Smooth muscle cell of the brain vasculature (primary cell): ENCODE measurements around the gene NSUN3.

Source experiments
- DNase-seq: peaks from one replicate; pipeline ENCODE4 v3.0.0-alpha.2; 2012; ENCODE audit warnings: low read depth, low spot score

The NSUN3 gene

DNA sequence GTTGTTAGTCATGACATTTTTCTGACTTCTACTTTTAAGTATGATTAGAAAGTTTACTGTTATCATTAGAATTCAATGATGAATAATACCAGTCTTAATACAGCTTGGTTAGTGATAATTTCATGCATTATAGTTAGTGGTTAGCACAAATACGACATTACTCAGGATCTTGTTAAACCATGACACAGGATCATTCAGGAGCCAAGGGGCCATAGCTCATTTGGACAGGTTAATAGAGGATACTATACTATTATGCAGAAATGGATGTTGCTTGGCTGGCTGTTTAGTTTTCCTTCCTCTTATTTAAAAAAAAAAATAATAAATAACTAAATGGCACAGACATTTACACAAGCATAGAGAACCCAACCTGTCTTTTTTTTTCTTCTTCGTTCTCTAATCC, 55.5 kb downstream of the NSUN3 start:
- no peak for DNase-seq

DNA sequence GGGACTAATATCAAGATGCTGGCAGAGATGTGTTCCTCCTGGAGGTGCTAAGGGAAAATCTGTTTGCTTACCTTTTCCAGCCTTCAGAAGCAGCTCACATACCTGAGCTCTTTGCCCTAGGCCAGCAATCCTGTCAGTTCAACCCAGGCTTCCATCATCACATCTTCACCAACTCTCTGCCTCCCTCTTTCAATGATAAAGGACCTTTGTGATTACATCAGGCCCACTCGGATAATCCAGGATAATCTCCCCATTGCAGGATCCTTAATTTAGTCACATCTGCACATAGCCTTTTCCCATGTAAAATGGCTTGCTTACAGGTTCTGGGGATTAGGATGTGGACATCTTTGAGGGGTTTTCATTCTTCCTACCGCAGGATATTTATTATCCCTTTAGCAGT, 58.3 kb downstream of the NSUN3 start:
- no peak for DNase-seq

DNA sequence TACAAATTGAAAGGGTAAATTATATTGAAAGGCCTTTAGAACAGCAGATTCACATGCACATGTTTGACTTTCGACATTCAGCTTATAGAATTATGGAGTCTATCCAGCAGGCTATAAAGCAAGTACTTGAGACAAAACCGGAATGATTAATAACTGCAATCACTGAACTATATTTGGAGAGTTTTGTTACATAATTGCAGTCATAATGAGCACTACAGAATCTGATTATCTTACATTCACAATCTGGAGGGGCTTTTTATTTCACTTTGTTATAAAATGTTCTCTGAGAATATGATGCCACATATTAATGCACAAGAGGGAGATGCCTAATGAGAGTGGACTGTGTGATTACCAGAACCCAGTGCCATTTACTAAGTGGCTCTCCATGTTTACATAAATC, 64.3 kb downstream of the NSUN3 start:
- no peak for DNase-seq

DNA sequence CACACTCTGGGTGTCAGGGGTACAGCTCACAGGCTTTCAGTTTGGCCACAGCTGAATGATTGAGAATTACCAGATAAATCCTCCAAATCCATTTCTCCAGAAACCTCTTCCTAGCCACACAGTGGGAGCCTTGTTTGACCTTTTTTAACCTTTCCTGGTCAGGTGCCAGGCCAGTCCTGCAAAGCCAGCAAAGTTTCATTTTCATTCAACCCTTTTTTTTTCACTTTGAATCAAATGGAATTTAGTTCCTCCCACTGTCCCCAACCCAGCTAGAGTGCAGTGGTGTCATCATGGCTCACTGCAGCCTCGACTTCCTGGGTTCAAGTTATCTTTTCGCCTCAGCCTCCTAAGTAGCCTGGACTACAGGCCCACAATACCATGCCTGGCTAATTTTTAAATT, 67.8 kb downstream of the NSUN3 start:
- DNase-seq, result no peak

DNA sequence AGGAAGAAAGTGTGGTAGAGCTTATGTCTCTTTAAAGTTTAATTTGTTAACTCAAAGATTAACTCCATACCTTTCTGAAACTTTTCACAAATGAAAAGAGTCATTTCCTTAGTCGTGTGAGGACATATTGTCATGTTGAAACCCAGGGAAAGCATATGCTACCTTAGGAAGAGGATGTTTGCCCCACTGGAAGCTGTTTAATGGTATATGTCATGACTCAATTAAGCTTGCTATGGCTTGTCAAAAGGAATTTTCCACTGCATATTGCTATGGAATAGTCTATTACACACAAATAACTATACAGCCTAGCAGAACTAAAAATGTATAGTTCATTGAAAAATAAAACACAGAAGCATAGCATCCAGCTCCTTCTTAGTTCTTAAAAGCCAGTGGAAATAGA, 69.9 kb downstream of the NSUN3 start:
- DNase-seq, result no peak

DNA sequence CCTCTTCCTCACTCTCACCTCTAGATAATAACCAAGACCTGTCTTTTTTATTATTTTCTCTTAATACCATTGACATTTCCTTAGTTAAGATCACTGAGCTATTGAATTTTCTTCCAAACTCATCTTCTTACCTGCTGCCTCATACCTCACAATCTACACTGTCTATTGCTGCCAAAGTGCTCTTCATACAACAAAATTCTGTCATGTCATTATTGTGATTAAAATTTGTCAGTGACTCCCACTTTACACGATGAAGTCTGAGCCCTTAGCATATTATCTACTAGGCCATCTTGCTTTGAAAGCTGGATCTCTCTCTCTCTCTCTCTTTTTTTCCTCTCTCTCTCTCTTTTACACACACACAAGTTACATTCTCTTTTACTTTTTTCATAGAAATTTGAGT, 73.3 kb downstream of the NSUN3 start:
- DNase-seq, result no peak

DNA sequence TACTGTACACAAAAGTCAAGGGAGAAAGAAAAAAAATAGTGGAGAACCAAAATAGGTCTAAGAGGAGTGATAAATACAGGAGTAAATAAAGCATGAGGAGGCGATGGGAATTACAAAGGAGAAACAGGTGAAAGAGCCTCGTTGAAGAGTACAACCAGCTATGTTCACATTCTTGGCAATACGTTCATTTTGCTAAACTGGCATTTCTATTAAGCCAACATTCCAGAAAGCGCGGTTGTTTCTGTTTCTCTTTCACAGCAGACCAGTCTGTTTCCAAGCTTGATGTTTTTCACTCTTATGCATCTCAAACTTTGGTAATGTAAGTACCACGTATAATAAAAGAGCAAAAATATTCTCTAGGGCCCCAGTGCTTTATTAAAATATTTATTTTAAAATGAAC, 74.5 kb downstream of the NSUN3 start:
- no peak for DNase-seq

DNA sequence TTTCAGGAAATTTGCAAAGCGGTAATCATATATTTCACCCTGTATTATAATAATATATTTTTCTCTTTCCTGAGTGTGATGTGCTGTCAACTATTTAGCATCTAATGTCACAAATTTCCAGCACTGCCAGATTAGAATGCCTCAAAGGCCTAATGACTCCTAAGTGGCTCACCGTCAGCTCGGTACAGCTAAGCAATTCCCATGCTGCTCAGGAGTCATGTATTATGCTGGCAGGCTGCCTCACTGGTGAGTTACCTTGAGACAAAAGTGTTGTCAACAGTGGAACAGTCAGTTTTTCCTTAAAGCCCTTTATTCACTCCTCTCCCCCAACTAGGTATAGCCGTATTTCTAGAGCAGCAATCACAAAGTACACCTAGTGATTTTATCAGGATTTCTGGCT, 83.6 kb downstream of the NSUN3 start:
- DNase-seq, result no peak

GRCh38 chr3:94147012-94147411, 84.2 kb downstream of the NSUN3 start:
- DNase-seq, result no peak

GRCh38 chr3:94150113-94150512, 87.3 kb downstream of the NSUN3 start:
- no peak for DNase-seq

GRCh38 chr3:94156626-94157025, 93.8 kb downstream of the NSUN3 start:
- no peak for DNase-seq

GRCh38 chr3:94158512-94158911, 95.7 kb downstream of the NSUN3 start:
- no peak for DNase-seq

DNA sequence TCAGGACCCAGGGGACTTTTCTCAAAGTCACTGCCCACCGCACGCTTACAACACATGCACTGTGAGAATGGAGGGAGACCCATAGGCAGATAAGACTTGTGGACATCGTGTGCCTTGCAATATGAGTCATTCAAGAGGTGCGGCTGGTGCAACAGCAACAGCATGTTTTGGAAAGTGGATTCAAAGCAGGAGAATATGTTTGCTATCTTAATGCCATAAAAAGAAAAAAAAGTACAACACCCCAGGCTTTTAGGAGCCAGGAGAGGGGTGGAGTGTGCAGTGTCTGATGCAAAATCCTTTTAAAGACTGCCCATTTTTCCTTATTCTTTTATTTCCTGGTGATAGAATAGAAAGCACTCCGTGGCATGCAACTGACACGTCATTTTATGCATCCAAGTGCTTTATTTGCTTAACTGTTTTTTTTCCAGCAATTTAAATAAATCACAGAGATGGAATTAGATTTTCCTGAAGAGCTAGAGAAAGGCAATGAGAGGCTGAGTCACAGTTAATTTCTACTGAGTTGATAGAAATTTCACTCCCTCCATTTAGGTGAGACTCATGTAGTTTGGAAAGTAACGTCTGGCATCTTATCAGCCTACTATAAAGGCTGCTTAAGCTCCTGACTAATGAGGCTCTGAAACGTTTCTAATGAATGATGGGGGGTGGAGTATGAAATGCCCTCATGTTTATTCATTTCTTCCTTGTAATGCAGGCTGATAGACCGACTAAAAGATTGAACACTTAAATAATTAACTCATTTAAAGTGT, 96.4 kb downstream of the NSUN3 start:
- no peak for DNase-seq

DNA sequence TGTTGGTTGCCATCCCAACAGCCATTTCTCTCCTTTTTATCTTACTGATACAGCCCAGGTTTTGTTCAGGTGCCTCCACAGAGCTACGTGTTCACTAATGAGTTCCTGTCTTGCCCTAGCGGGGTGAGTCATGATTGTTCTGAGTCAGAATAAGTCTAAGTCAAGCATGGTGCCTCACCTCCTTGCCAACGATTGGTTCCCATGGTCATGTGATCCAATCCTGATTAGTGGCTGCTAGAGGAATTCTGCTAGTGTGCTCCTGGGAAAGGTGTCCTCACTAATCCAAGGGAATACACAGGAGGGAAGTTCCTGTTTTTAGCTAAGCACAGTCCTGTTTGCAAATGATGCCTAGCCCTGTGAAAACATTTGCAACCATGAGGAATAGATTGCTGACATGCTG, 99.8 kb downstream of the NSUN3 start:
- DNase-seq, result no peak

- DNase-seq, result no peak
These were observed 104.5 kb downstream of the NSUN3 start for GRCh38 chr3:94167346-94167745.

DNA sequence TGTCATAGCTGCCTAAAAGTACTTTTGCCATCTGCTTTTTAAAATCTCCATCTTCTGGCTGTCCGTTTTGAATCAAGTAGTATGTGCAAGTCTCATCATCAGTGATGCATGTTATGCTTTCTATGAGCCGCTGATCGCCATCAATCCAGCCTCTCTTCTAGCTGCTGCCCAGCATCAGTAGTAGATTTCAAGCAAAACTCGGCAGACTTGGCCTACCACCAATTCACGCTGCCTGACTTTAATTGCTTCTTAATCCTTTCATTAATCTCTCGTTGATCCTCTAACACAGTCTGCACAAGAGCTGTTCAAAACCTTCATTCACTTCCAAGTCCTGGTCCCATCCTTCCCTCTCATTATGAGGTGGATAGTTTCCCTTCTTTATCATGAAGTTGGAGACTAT, 104.9 kb downstream of the NSUN3 start:
- no peak for DNase-seq

- DNase-seq, result no peak
These were observed 109.1 kb downstream of the NSUN3 start for GRCh38 chr3:94171954-94172353.

DNA sequence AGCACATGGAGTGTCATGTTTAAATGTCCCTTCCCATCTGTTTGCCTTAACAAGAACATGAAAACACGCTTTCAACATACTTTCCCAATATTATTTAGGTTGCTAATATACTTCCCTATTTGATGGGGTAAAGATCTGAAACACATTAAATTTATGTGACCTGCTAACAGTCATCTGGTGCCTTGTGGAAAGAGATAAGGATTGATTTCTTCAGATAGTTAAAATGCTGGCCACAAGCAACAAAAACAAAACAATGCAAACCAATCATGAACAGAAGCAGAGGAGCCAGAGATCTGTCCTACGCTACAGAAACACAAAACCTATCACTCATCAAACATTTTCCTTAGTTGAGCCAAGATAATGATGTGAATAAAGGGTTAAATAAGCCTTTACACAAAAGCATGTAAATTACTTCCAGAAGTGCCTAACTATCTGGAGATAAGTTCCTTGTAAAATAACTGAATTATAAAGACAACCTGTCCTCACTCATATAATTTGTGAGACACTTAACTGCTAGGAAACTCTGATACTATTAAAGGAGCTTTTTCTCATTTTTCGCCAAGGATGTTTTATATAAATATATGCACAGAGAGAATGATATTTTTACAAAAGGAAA, 109.9 kb downstream of the NSUN3 start:
- no peak for DNase-seq

GRCh38 chr3:94173673-94174434, 111.0 kb downstream of the NSUN3 start:
- no peak for DNase-seq

DNA sequence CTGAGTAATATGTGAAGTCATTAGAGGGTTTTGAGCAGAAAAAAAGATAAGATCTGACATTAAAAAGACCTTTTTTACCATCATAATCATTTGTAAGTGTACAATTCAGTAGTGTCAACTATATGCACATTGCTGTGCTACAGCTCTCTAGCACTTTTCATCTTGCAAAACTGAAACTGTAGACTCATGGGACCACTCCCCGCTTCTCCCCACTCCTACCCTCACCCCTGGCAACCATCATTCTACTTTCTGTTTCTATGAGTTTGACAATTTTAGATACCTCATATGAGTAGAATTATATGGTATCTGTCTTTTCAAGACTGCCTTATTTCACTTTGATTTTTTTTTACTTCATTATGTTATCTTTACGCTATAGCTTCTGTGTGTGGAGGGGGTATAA, 112.8 kb downstream of the NSUN3 start:
- DNase-seq, result no peak

DNA sequence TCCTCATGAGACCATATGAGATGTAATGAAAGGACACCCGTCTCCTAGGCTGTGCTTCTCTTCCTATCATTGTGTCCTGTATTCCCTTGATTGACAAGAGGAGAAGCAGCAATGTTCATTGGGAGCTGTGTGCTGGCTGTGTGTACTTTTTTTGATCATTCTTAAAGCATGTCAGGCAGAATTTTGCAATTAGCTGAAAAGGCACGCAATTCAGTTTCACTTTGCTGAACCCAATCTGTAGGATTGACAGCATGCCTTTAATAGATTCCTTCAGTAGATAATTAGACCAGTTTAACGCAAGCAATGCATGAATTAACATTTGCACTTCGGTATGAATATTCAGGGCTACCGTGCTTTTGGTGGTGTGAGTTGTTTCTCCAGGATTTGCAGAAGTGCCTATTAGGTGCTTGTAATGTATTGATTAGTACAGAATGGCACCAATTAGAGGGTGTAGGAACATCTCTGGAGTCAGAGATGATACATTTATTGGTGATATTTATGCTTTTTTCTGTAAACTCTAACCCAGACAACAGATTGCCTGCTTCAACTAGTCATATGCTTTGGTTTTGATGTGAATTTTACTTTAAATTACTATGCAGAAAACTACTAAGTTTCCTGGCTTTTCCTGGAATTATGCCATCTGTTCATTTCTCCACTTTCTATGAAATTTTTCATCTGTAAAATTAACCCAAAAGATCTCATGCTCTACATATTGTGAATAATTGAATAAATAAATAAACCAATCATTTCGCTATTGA, 114.3 kb downstream of the NSUN3 start:
- DNase-seq, result no peak
